CD4-positive, alpha-beta T cell (primary cell): ENCODE measurements around the gene KIF20A. TPM values are rescaled to one million over a fixed set of nuclear protein-coding genes. Genes with fewer than 3 reads are reported as not detected.

Experiments
- ATAC-seq: fragments of 200-7000 bp; cut with Tn5 transposase; one replicate; pipeline ENCODE4 v1.10.0; 2022; ENCODE audit warnings: mild to moderate bottlenecking; ENCODE audit not compliant: poor library complexity
- CTCF ChIA-PET: fragments of 350-600 bp; sonication (Branson Sonifier 250); formaldehyde crosslinking; loops from one replicate; lab custom pipeline; 2021; ENCODE audit warnings: antibody characterized with exemption, inconsistent platforms; lab: Charles Lee
- POLR2A ChIA-PET: fragments of 350-600 bp; sonication (Branson Sonifier 250); formaldehyde crosslinking; loops from one replicate; lab custom pipeline; 2021; ENCODE audit warnings: antibody characterized with exemption, inconsistent platforms; lab: Charles Lee
- DNase-seq, 14 experiments: peaks; one replicate each; pipeline ENCODE4 v3.0.0-alpha.2; 2013 to 2020; ENCODE audit warnings: mixed read lengths in 2 of 14
- H3K27ac ChIP-seq, 2 donors: one replicate each; pipeline versions ENCODE4 v1.5.1 to v1.7.0; 2013; ENCODE audit warnings: low read length in 2 of 2, low read depth in 1 of 2, mild to moderate bottlenecking in 1 of 2
- H3K27me3 ChIP-seq, 2 experiments: 1 replicate in 1 of 2; 2 replicates in 1 of 2; pipeline versions ENCODE4 v1.6.1 to v1.7.0; 2013; ENCODE audit warnings: low read length in 2 of 2, control low read depth in 1 of 2, mild to moderate bottlenecking in 1 of 2, moderate library complexity in 1 of 2; ENCODE audit not compliant: insufficient read depth in 2 of 2, control insufficient read depth in 1 of 2
- H3K36me3 ChIP-seq: one replicate; pipeline ENCODE4 v1.6.1; 2013; ENCODE audit warnings: low read length, control low read depth; ENCODE audit not compliant: insufficient read depth
- H3K4me1 ChIP-seq: one replicate; pipeline ENCODE4 v1.6.1; 2013; ENCODE audit warnings: low read length, control low read depth; ENCODE audit not compliant: insufficient read depth
- H3K4me3 ChIP-seq: one replicate; pipeline ENCODE4 v1.5.1; 2013; ENCODE audit warnings: mild to moderate bottlenecking, low read length, moderate library complexity
- H3K9me3 ChIP-seq, 2 experiments: 1 replicate in 1 of 2; 2 replicates in 1 of 2; pipeline versions ENCODE4 v1.6.1 to v1.7.0; 2013; ENCODE audit warnings: low read length in 2 of 2, mild to moderate bottlenecking in 2 of 2, control low read depth in 1 of 2, moderate library complexity in 1 of 2; ENCODE audit not compliant: control insufficient read depth in 1 of 2, insufficient read depth in 1 of 2
- H3K27ac Mint-ChIP-seq: one replicate; pipeline ENCODE4 v1.8.0; 2020; ENCODE audit warnings: mixed read lengths
- H3K27me3 Mint-ChIP-seq: one replicate; pipeline ENCODE4 v1.8.0; 2021; ENCODE audit warnings: mixed read lengths
- H3K36me3 Mint-ChIP-seq: one replicate; pipeline ENCODE4 v1.8.0; 2021; ENCODE audit warnings: low read depth, mixed read lengths
- H3K4me1 Mint-ChIP-seq: one replicate; pipeline ENCODE4 v1.8.0; 2021; ENCODE audit warnings: low read depth, mixed read lengths
- H3K4me3 Mint-ChIP-seq: one replicate; pipeline ENCODE4 v1.8.0; 2020; ENCODE audit warnings: mild to moderate bottlenecking, mixed read lengths
- H3K9me3 Mint-ChIP-seq: one replicate; pipeline ENCODE4 v1.8.0; 2020; ENCODE audit warnings: mixed read lengths
- intact Hi-C, 2 experiments: fragments of 100-400 bp; cut with DNase I in 1 of 2; cut with micrococcal nuclease in 1 of 2; formaldehyde crosslinking; loops; one replicate each; pipeline versions ENCODE4 v1.15.1 to v1.9.0; 2023 to 2025; cut with DNase I, micrococcal nuclease
- total RNA-seq, 174 experiments: library from RNA in 2 of 174; stranded (reverse) in 2 of 174; gene quantifications; one replicate each; pipeline ENCODE4 v1.2.3 and lab custom pipeline; 2021 to 2026
- TF ChIP-seq, protein P1 (sequence below): fragments of 200-600 bp; IDR thresholded peaks from one replicate; pipeline ENCODE4 v1.8.0; 2022; ENCODE audit warnings: antibody characterized with exemption, mild to moderate bottlenecking

Gene KIF20A
- total RNA-seq, 2 experiments from 2014 or later, result not detected

DNA sequence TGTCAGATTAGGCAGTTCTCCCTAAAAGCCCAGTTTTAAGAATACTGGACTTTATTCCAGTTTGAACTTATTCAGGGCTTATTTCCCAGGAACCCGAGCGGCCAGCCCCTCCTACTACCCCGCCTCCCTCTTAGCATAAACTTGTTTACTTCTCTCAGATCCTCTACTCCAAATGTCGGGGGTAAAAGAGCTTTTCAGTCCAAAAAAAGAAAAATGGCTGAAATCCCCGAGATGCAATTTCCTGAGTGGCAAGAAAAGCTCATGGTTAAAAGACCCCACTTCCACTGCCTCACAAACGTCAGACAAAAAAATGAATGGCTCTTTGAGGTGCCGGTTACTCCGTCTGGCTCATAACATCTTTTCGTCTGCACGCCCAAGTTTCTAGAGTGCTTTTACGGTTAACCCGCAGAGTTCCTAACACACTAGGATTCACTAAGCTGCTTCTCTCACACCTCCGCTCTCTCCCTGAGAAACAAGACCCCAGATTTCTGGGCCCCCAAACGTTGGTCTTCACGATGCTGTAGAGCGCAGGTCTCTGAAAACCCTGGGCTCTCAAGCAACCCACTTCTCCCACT is 884 bp upstream of the KIF20A start:
- peaks cover 12% of the 10 kb centered on the region for H3K36me3 ChIP-seq
- intact Hi-C loops, result loop anchor here (1.0 to 10.0 kb wide), 6 partner anchors 35 to 423 kb away; partner anchors contain the start of genes CDC23 (in 1 of the 2), CDC25C (in 1 of the 2), HNRNPA0 (in 1 of the 2) and KDM3B (in 1 of the 2)
- TF ChIP-seq, protein P1, sequence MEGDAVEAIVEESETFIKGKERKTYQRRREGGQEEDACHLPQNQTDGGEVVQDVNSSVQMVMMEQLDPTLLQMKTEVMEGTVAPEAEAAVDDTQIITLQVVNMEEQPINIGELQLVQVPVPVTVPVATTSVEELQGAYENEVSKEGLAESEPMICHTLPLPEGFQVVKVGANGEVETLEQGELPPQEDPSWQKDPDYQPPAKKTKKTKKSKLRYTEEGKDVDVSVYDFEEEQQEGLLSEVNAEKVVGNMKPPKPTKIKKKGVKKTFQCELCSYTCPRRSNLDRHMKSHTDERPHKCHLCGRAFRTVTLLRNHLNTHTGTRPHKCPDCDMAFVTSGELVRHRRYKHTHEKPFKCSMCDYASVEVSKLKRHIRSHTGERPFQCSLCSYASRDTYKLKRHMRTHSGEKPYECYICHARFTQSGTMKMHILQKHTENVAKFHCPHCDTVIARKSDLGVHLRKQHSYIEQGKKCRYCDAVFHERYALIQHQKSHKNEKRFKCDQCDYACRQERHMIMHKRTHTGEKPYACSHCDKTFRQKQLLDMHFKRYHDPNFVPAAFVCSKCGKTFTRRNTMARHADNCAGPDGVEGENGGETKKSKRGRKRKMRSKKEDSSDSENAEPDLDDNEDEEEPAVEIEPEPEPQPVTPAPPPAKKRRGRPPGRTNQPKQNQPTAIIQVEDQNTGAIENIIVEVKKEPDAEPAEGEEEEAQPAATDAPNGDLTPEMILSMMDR, result no peak
- Mint-ChIP-seq H3K36me3 (peaks cover 28% of the 10 kb centered on the region), H3K9me3 (no peaks in the 10 kb centered on the region), H3K27me3 (no peaks in the 10 kb centered on the region), H3K27ac (no peak overlapping the region), H3K4me1 (peaks cover 14% of the 10 kb centered on the region), H3K4me3 (no peak overlapping the region)
- H3K4me1 ChIP-seq, result peaks cover 27% of the 10 kb centered on the region
- ATAC-seq (peak; percentile 32), DNase-seq (peak in 8 of 14 experiments; percentile 3 to 49 (median 20))
- peak overlapping the region; percentile 94 for H3K4me3 ChIP-seq
- ChIA-PET POLR2A (interaction anchor here (0.6 to 2.1 kb wide), 6 partner anchors 16 to 424 kb away, joined by 3 to 13 read pairs (median 5); partner anchors contain the start of genes CDC23 and EGR1), CTCF (interaction anchor here (0.6 to 3.9 kb wide), 2 partner anchors 131 to 174 kb away, joined by 3 to 19 read pairs; partner anchors contain the start of gene KDM3B)
- peak overlapping the region; percentile 55 to 76 for H3K27ac ChIP-seq
- H3K9me3 ChIP-seq, result no peaks in the 10 kb centered on the region
- H3K27me3 ChIP-seq, result no peaks in the 10 kb centered on the region

DNA sequence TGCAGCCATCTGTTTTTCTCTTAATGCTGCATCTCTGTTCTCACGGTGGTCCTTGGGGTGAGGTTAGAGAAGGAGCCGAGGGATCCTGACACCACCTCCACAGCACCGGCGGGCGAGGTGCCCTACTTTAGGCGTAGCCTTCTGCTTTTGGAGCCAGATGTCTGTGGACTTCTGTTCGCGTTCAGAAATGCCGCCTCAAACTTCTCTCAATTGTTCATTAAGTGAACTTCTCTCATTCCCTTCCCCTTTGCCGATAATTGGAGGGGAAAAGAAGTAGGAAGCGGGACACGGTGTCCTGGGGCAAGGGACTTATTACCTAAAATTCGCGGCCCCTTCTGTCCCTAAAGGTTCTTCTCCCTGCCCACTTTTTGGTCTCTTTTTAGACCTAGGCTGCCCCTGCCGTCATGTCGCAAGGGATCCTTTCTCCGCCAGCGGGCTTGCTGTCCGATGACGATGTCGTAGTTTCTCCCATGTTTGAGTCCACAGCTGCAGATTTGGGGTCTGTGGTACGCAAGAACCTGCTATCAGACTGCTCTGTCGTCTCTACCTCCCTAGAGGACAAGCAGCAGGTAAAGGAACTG is 455 bp downstream of the KIF20A start:
- TF ChIP-seq, protein P1, result no peak
- H3K4me1 Mint-ChIP-seq, result peaks cover 9% of the 10 kb centered on the region
- no peak overlapping the region for H3K27ac Mint-ChIP-seq
- Histone ChIP-seq H3K4me3 (peak overlapping the region; percentile 94), H3K36me3 (peaks cover 4% of the 10 kb centered on the region), H3K9me3 (no peaks in the 10 kb centered on the region), H3K4me1 (peaks cover 27% of the 10 kb centered on the region), H3K27ac (no peak overlapping the region), H3K27me3 (no peaks in the 10 kb centered on the region)
- DNase-seq (peak in 1 of 14 experiments; percentile 15), ATAC-seq (no peak)
- POLR2A ChIA-PET, result interaction anchor here (0.6 to 2.1 kb wide), 9 partner anchors 34 to 481 kb away, joined by 3 to 13 read pairs (median 4); partner anchors contain the start of genes CDC23, CDC25C, EGR1 and ETF1
- intact Hi-C loops, result loop anchor here (1.0 to 10.0 kb wide), 6 partner anchors 33 to 425 kb away; partner anchors contain the start of genes CDC23 (in 2 of the 2), CDC25C (in 1 of the 2), HNRNPA0 (in 1 of the 2) and KDM3B (in 1 of the 2)
- CTCF ChIA-PET, result interaction anchor here (0.7 to 3.9 kb wide), 3 partner anchors 143 to 173 kb away, joined by 3 to 19 read pairs (median 6); partner anchors contain the start of gene KDM3B
- peaks cover 16% of the 10 kb centered on the region for H3K36me3 Mint-ChIP-seq
- no peak overlapping the region for H3K4me3 Mint-ChIP-seq
- no peaks in the 10 kb centered on the region for H3K9me3 Mint-ChIP-seq
- no peaks in the 10 kb centered on the region for H3K27me3 Mint-ChIP-seq

DNA sequence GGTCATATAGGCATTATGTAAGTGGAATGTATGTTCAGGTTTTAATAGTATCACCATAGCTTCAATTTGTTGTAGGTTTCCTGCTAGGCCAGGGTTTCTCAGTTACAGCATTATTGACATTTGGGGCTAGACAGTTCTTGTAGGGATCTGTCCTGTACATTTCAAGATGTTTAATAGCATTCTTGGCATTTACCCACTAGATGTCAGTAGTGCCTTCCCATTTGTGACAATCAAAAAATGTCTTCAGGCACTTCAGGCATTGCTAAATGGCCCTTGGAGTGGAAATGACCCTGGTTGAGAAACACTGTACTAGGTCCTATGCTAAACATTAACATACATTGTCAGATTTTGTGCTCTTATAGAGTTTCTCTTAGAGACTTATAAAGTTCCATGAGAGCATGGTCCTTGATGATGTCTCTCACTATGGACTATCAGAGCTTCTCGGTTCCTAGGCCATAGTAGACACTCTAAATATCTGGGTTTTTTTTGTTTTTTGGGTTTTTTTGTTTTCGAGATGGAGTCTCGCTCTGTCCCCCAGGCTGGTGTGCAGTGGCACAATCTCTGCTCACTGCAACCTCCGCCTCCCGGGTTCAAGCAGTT is 1.4 kb downstream of the KIF20A start:
- H3K9me3 ChIP-seq, result no peaks in the 10 kb centered on the region
- ATAC-seq (no peak), DNase-seq (peak in 3 of 14 experiments; percentile 45 to 61 (median 59))
- no peaks in the 10 kb centered on the region for H3K9me3 Mint-ChIP-seq
- H3K36me3 ChIP-seq, result peaks cover 4% of the 10 kb centered on the region
- no peaks in the 10 kb centered on the region for H3K27me3 Mint-ChIP-seq
- ChIA-PET POLR2A (no interaction called here), CTCF (interaction anchor here (1.4 kb wide), 1 partner anchor 172 kb away, joined by 6 read pairs; the partner anchor contains the start of gene KDM3B)
- no peak overlapping the region for H3K27ac ChIP-seq
- TF ChIP-seq, protein P1, result no peak
- intact Hi-C loops, result loop anchor here in 1 of 2 experiments (5.0 to 10.0 kb wide), 2 partner anchors 327 to 365 kb away; partner anchors contain the start of gene ETF1
- H3K4me3 Mint-ChIP-seq, result no peak overlapping the region
- peaks cover 9% of the 10 kb centered on the region for H3K4me1 Mint-ChIP-seq
- no peaks in the 10 kb centered on the region for H3K27me3 ChIP-seq
- H3K4me3 ChIP-seq, result no peak overlapping the region
- peaks cover 27% of the 10 kb centered on the region for H3K4me1 ChIP-seq
- H3K27ac Mint-ChIP-seq, result no peak overlapping the region
- H3K36me3 Mint-ChIP-seq, result peaks cover 9% of the 10 kb centered on the region
